T-helper 1 cell treated with Interleukin-12 subunit alpha and Interleukin-12 subunit beta and Interleukin-4 antibody, amounts not matched to agents 30 ng/mL and 1 ng/mL, for 36 hours (primary cell): ENCODE measurements around the gene AFAP1. TPM values are rescaled to one million over a fixed set of nuclear protein-coding genes. Genes with fewer than 3 reads are reported as not detected.

Experiments used
- intact Hi-C: fragments of 100-400 bp; cut with micrococcal nuclease; formaldehyde crosslinking; loops from one replicate; pipeline ENCODE4 v1.15.1; 2024
- total RNA-seq: library from RNA; stranded (reverse); gene quantifications from 2 replicates; pipeline ENCODE4 v1.2.3, GENCODE V29; 2022

AFAP1 gene
- total RNA-seq, 1 donor from 2014 or later: 5.9 TPM

GRCh38 chr4:7867701-7868435 lies 71.8 kb downstream of the AFAP1 start:
- intact Hi-C loops: loop anchor here (1.0 to 10.0 kb wide), 6 partner anchors 13 to 799 kb away; partner anchors contain the start of genes ACOX3, AFAP1, GRPEL1 and SH3TC1

GRCh38 chr4:7867191-7867590 lies 72.5 kb downstream of the AFAP1 start:
- intact Hi-C loops: loop anchor here (10.0 kb wide), 1 partner anchor 328 kb away; the partner anchor contains the start of gene SH3TC1

- intact Hi-C loops: loop anchor here (10.0 kb wide), 1 partner anchor 329 kb away; the partner anchor contains the start of gene SH3TC1
These were observed 74.1 kb downstream of the AFAP1 start for GRCh38 chr4:7865533-7865932.

GRCh38 chr4:7864685-7865084 lies 75.0 kb downstream of the AFAP1 start:
- intact Hi-C loops: loop anchor here (1.0 to 10.0 kb wide), 2 partner anchors 9 to 330 kb away; partner anchors contain the start of gene SH3TC1

DNA sequence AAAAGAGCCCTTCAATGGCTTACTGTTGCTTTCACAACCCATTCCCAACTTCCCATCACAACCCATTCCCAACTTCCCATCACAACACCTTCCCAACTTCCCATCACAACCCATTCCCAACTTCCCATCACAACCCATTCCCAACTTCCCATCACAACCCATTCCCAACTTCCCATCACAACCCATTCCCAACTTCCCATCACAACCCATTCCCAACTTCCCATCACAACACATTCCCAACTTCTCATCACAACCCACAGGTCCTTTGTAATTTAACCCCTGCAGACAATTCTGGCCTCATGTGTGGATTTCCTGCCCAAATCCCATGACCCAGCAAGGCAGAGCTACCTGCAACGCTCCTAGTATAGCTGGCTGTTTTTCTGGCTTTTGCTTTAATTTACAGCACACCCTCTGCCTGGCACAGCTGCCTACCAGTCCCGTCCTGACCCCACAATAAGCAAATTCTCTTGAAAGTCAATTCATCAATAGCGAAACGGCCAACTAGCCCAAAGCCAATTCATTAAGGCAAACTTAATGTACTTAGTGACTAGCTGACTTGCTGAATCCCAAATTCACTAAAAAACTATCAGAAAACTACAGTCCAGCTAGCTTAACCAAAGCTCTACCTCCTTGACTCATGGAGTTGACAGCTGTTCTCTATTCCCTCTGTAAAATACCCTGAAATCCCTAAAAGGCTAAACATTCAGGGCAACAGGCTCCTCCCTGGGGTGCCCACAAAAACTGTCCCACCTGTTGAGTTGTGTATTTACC lies 75.6 kb downstream of the AFAP1 start:
- intact Hi-C loops: loop anchor here (1.0 to 10.0 kb wide), 2 partner anchors 9 to 331 kb away; partner anchors contain the start of gene SH3TC1

- intact Hi-C loops: loop anchor here (10.0 kb wide), 1 partner anchor 332 kb away; the partner anchor contains the start of gene SH3TC1
These were observed 77.0 kb downstream of the AFAP1 start for GRCh38 chr4:7862561-7863192.

GRCh38 chr4:7861440-7861881 lies 78.2 kb downstream of the AFAP1 start:
- intact Hi-C loops: loop anchor here (10.0 kb wide), 1 partner anchor 333 kb away; the partner anchor contains the start of gene SH3TC1

- intact Hi-C loops: loop anchor here (10.0 kb wide), 1 partner anchor 334 kb away; the partner anchor contains the start of gene SH3TC1
These were observed 79.0 kb downstream of the AFAP1 start for GRCh38 chr4:7860600-7861163.

DNA sequence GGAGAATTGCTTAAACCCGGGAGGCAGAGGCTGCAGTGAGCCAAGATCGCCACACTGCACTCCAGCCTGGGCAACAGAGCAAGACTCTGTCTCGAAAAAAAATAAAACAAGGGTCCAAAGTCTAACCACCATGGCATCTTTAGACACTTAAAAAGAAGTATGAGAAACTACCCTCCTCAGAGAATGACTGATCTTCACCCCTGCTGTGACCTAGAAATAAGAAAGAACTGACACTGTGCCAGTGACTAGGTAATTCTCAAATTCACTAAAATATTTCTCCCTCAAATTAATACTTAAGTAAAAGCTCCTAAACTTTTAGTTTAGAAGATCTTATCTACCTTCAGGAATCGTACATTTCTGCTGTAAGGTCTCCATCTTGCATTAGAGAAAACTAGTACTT lies 80.3 kb downstream of the AFAP1 start:
- intact Hi-C loops: no loop called here

DNA sequence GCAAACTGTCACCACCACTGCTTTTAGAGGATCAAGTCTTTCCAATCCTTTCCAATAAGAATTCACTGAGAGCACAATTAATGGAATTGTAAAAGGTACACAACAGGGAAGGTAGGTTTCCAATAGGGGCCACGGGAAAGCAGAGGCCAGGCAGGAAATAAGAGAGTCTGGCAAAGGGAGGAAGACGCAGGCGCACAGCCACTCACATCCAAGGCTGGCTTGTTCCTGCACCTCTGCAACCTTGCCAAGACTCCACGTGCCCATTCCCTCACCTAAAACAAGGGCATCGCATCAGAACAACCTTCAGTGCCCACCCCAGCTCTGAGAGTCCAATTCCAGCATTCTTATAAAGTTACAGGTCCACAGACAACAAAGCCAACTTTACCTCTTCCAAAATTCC lies 81.2 kb downstream of the AFAP1 start:
- intact Hi-C loops: no loop called here

- intact Hi-C loops: no loop called here
These were observed 81.7 kb downstream of the AFAP1 start for GRCh38 chr4:7857993-7858392.

GRCh38 chr4:7857238-7857701 lies 82.4 kb downstream of the AFAP1 start:
- intact Hi-C loops: no loop called here

GRCh38 chr4:7855731-7856130 lies 83.9 kb downstream of the AFAP1 start:
- intact Hi-C loops: loop anchor here (1.0 to 2.0 kb wide), 9 partner anchors 9 to 303 kb away; partner anchors contain the start of genes ABLIM2 and AFAP1

GRCh38 chr4:7854697-7855370 lies 84.8 kb downstream of the AFAP1 start:
- intact Hi-C loops: loop anchor here (1.0 to 2.0 kb wide), 9 partner anchors 9 to 304 kb away; partner anchors contain the start of genes ABLIM2 and AFAP1

GRCh38 chr4:7854216-7854615 lies 85.4 kb downstream of the AFAP1 start:
- intact Hi-C loops: loop anchor here (2.0 kb wide), 2 partner anchors 107 to 305 kb away; partner anchors contain the start of gene ABLIM2

GRCh38 chr4:7853271-7853670 lies 86.4 kb downstream of the AFAP1 start:
- intact Hi-C loops: no loop called here

GRCh38 chr4:7852568-7853185 lies 87.0 kb downstream of the AFAP1 start:
- intact Hi-C loops: no loop called here

DNA sequence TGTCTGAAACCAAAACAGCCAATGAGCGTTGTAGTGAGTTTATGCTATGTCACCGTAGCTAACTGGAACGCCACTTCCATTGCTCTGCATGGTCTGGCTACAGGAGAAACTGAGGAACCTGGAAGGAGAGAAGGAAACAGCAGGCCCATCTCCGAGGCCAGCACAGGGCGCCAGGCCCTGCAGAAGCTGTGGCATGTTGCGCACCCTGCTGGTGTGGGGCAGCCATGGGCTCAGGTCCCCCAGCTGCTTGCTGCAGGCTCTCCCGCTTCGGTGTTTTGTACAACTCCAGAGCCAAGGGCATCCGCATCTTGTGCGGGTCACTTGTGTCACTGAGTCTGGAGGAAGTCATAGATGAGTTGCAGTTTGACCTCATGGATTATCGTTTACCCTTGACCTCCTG lies 89.2 kb downstream of the AFAP1 start:
- intact Hi-C loops: no loop called here

GRCh38 chr4:7847206-7847605 lies 92.5 kb downstream of the AFAP1 start:
- intact Hi-C loops: no loop called here
